Heart left ventricle (tissue), 16 donors: Measurements from ENCODE around the gene ODAD3. TPM values are rescaled to one million over a fixed set of nuclear protein-coding genes. Genes with fewer than 3 reads are reported as not detected.

Experiments
- ATAC-seq, 4 donors: fragments of 200-7000 bp; cut with Tn5 transposase; one replicate each; pipeline ENCODE4 v1.9.1; 2020 to 2022; ENCODE audit warnings: moderate library complexity in 4 of 4, mild to moderate bottlenecking in 3 of 4, moderate number of reproducible peaks in 1 of 4
- DNase-seq, 5 donors: peaks; one replicate each; pipeline ENCODE4 v3.0.0-alpha.2; 2020
- H3K27ac ChIP-seq, 12 donors: fragments of 200-600 bp; sonication (generic) in 4 of 12; one replicate each; pipeline versions ENCODE4 v1.5.0 to v1.8.0; 2016 to 2022; ENCODE audit warnings: mild to moderate bottlenecking in 2 of 12
- H3K27me3 ChIP-seq, 9 donors: fragments of 200-600 bp; sonication (generic) in 2 of 9; one replicate each; pipeline versions ENCODE4 v1.5.1 to v1.8.0; 2016 to 2022; ENCODE audit warnings: mild to moderate bottlenecking in 3 of 9
- H3K36me3 ChIP-seq, 9 donors: fragments of 200-600 bp; sonication (generic) in 2 of 9; one replicate each; pipeline versions ENCODE4 v1.5.0 to v1.8.0; 2018 to 2022; ENCODE audit warnings: mild to moderate bottlenecking in 2 of 9
- H3K4me1 ChIP-seq, 12 donors: fragments of 200-600 bp; sonication (generic) in 4 of 12; one replicate each; pipeline versions ENCODE4 v1.5.0 to v1.8.0; 2016 to 2022; ENCODE audit warnings: mild to moderate bottlenecking in 3 of 12
- H3K4me3 ChIP-seq, 12 donors: fragments of 200-600 bp; sonication (generic) in 4 of 12; one replicate each; pipeline versions ENCODE4 v1.5.0 to v1.8.0; 2017 to 2022; ENCODE audit warnings: mild to moderate bottlenecking in 9 of 12, moderate library complexity in 4 of 12
- H3K9me3 ChIP-seq, 12 donors: fragments of 200-600 bp; sonication (generic) in 4 of 12; one replicate each; pipeline versions ENCODE4 v1.5.0 to v1.8.0; 2016 to 2022; ENCODE audit warnings: mild to moderate bottlenecking in 1 of 12
- POLR2A ChIP-seq, 2 donors: fragments of 450-650 bp; IDR thresholded peaks; one replicate each; pipeline ENCODE4 v1.6.1; 2017; ENCODE audit warnings: antibody characterized with exemption in 2 of 2, mild to moderate bottlenecking in 2 of 2, moderate library complexity in 2 of 2
- WGBS, 4 donors: extraction: QIAGEN DNeasy Blood & Tissue Kit in 2 of 4; methylation state at CpG; one replicate each; pipeline versions ENCODE4 v1.1.5 to v1.1.7; 2013 to 2018; 5-methylcytosine and 5-hydroxymethylcytosine counted together
- intact Hi-C, 10 donors: fragments of 100-400 bp; cut with DNase I; formaldehyde crosslinking; loops; one replicate each; pipeline versions ENCODE4 v1.11.1 to v1.14.2; 2022
- polyA plus RNA-seq, 2 donors: library from polyadenylated mRNA; stranded (reverse); fragments of 200-250 nt; gene quantifications; one replicate each; pipeline ENCODE4 v1.2.3, GENCODE V29; 2013
- total RNA-seq, 9 donors: library from RNA; depleted of rRNA in 2 of 9; stranded (reverse); fragments of >200 nt in 2 of 9; fragmentation: NEBNext Ultra II Directional in 3 of 9; extraction: Animal tissue kit (Norgen Biotek cat#: 25700) in 3 of 9; gene quantifications; one replicate each; pipeline versions ENCODE4 v1.1.0 to v1.2.4, GENCODE V29; 2016 to 2023
- TF ChIP-seq, protein P1 (sequence below), 12 donors: fragments of 200-600 bp; sonication (generic) in 4 of 12; IDR thresholded peaks; one replicate each; pipeline versions ENCODE4 v1.5.0 to v1.8.0; 2018 to 2022; ENCODE audit warnings: antibody characterized with exemption in 12 of 12, mild to moderate bottlenecking in 5 of 12
- donor health status: ischemic (EF 13 %, LVEDD 7.1; RV severe dilation, severe dysfunction).
- donor health status: healthy with polysubstance abuse.
- donor health status: DM: no; HTN: yes; CAD: no.
- donor health status: DM: no; HTN: no; CAD: no.
- donor health status: ischemic (EF 25% LVEDD 6.9; RV normal size, moderate dysfunction).
- donor health status: ischemic (EF 25% LVEDD 5.7; RV mildly dilated, moderate dysfunction).
- donor health status: healthy.
- donor health status: DM: yes; HTN: yes; CAD: no.
- donor health status: ischemic (EF 35%, LVEDD 5.7; RV mildly dilated, moderate dysfunction).
- donor health status: nonischemic (EF 11% LVEDD 7.7; RV severe dilation, severe dysfunction).
- donor health status: DM: yes; HTN: yes; CAD: no.
- donor health status: PGD.
- donor health status: ischemic (EF 29% LVEDD 5.4; RV normal size, mild dysfunction).
- donor health status: nonischemic (EF 23%, LVEDD 6.1; RV moderate dilation, normal function).

ODAD3 gene
- total and polyA plus RNA-seq, 11 donors = 0.18 to 0.84 (median 0.32) TPM; not detected in 2

DNA sequence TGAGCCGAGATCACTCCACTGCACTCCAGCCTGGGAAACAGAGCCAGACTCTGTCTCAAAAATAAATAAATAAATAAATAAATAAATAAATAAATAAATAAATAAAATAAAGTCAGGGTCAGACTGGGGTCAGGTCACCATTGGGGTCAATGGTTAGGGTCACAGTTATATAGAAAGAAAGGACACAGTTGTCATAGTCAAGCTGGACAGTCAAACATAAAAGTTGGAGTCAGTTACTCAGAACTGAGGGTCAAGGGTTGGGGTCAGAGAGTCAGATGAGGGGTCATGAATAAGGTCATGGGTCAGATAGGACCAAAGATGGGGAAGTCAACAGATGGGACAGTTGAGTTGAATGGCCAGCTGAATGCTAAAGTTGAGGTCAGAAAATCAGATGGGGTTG lies 34.1 kb downstream of the ODAD3 start:
- H3K27me3 ChIP-seq = no peaks in the 10 kb centered on the region
- TF ChIP-seq, protein P1, sequence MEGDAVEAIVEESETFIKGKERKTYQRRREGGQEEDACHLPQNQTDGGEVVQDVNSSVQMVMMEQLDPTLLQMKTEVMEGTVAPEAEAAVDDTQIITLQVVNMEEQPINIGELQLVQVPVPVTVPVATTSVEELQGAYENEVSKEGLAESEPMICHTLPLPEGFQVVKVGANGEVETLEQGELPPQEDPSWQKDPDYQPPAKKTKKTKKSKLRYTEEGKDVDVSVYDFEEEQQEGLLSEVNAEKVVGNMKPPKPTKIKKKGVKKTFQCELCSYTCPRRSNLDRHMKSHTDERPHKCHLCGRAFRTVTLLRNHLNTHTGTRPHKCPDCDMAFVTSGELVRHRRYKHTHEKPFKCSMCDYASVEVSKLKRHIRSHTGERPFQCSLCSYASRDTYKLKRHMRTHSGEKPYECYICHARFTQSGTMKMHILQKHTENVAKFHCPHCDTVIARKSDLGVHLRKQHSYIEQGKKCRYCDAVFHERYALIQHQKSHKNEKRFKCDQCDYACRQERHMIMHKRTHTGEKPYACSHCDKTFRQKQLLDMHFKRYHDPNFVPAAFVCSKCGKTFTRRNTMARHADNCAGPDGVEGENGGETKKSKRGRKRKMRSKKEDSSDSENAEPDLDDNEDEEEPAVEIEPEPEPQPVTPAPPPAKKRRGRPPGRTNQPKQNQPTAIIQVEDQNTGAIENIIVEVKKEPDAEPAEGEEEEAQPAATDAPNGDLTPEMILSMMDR (IDR thresholded peaks at IDR 0.05) = no peak
- TF ChIP-seq POLR2A (IDR thresholded peaks at IDR 0.05) = no peak
- intact Hi-C loops = no loop called here
- no peak overlapping the region for H3K4me3 ChIP-seq
- ATAC-seq (no peak), DNase-seq (no peak)
- peaks cover 0 to 5% (median 0%) of the 10 kb centered on the region in 9 donors for H3K36me3 ChIP-seq
- 86 to 94% (median 89%) methylated on average over 1 of the region's 1 CpG for WGBS, 4 donors
- peaks cover 0 to 5% (median 0%) of the 10 kb centered on the region in 12 donors for H3K4me1 ChIP-seq
- no peaks in the 10 kb centered on the region for H3K9me3 ChIP-seq
- H3K27ac ChIP-seq = no peak overlapping the region

DNA sequence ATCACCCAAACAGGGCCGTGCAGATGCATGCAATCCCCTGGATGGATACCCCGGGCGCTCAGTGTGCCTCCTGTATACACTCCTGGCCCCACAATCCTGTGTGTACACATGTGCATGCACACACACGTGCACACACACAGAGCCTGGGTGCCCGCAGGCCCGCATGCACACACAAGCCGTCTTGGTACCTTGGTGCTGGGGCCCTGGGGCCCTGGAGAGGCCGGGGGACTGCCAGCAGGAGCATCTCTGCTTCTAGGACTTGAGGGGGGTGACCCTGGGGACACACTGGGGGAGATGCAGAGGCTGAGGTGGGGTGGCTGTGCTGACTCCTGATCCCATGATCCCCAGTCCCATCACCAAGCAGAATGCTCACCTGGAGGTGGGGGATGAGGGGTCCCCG lies 35.3 kb downstream of the ODAD3 start:
- TF ChIP-seq POLR2A (IDR thresholded peaks at IDR 0.05) = no peak
- TF ChIP-seq, protein P1 (IDR thresholded peaks at IDR 0.05) = no peak
- intact Hi-C loops = no loop called here
- Histone ChIP-seq H3K27me3 (no peaks in the 10 kb centered on the region), H3K27ac (no peak overlapping the region), H3K9me3 (no peaks in the 10 kb centered on the region), H3K36me3 (peaks cover 0 to 5% (median 0%) of the 10 kb centered on the region in 9 donors), H3K4me1 (no peaks in the 10 kb centered on the region), H3K4me3 (no peak overlapping the region)
- peak in 1 of 4 donors; percentile 38 for ATAC-seq
- DNase-seq = no peak
- 91 to 93% (median 92%) methylated on average over 9 of the region's 9 CpGs for WGBS, 4 donors

DNA sequence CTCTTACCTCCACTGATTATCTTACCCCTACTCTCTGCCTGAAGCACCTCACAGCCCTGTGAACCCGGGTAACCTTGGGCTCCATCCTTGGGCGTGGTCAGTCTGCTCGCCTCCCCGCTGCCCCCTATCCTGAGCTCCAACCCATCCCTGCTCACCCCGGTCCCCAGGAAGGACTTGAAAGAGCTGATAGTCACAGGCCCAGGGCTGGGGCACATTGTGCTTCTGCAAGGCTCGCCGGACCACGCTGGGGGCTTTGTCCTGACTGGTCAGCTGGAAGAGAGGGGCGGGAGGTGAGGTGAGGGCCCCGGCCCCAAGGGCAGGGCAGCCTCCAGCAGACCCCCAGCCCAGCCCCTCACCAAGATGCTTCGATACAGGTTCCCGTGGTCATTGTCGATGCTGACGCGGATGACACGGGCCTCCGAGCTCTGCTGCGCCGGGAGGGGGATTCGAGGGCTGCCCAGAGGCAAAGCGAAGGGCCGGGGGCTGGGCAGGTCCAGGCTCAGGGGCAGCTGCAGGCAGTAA lies 37.8 kb downstream of the ODAD3 start:
- 82 to 88% (median 86%) methylated on average over 18 to 22 of the region's 22 CpGs for WGBS, 4 donors
- no peaks in the 10 kb centered on the region for H3K9me3 ChIP-seq
- ATAC-seq = no peak
- TF ChIP-seq, protein P1 (IDR thresholded peaks at IDR 0.05) = no peak
- TF ChIP-seq POLR2A (IDR thresholded peaks at IDR 0.05) = no peak
- peaks cover 0 to 5% (median 0%) of the 10 kb centered on the region in 9 donors for H3K36me3 ChIP-seq
- H3K27ac ChIP-seq = no peak overlapping the region
- H3K4me3 ChIP-seq = no peak overlapping the region
- H3K27me3 ChIP-seq = no peaks in the 10 kb centered on the region
- peak in 1 of 5 donors; percentile 26 for DNase-seq
- no peaks in the 10 kb centered on the region for H3K4me1 ChIP-seq
- intact Hi-C loops = no loop called here

DNA sequence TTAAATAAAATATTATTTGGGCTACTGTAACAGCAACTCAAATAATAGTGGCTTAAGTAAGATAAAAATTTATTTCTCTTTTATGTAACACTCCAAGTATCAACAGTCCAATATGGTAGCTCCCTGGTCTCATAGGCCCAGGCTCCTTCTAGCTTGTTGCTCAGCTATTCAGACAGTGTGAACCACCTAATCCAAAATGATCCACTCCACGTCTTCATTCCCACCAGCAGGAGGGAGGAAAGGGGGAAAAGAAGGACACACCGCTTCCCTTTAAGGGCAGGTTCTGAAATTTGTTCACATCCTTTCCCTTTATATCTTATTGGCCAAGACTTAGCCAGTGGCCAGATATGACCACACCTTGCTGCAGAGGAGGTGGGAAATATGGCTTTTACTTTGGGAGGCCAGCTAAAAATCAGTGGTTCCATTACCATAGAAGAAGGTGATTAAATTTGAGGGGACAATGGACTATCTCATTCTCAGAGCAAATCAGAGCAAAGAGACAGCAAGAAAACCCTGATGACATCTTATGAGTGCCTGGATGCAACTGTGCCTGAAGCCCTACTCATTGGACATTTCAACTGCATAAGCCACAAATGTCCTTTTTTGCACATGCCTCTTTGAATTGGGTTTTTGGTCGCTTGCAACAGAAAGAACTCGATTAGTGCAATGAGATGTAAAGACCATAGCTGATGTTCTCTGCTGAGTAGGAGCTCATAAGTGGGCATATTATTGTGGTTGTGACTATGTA lies 43.8 kb downstream of the ODAD3 start:
- Histone ChIP-seq H3K9me3 (peaks cover 0 to 9% (median 2%) of the 10 kb centered on the region in 12 donors), H3K36me3 (no peaks in the 10 kb centered on the region), H3K27me3 (no peaks in the 10 kb centered on the region), H3K27ac (no peak overlapping the region), H3K4me3 (no peak overlapping the region), H3K4me1 (peaks cover 0 to 10% (median 0%) of the 10 kb centered on the region in 12 donors)
- no peak for DNase-seq
- 77 to 87% (median 79%) methylated on average over 4 of the region's 4 CpGs for WGBS, 4 donors
- ATAC-seq = no peak
- TF ChIP-seq POLR2A (IDR thresholded peaks at IDR 0.05) = no peak
- TF ChIP-seq, protein P1 (IDR thresholded peaks at IDR 0.05) = no peak
- intact Hi-C loops = no loop called here
